Epidermal melanocyte (primary cell): ENCODE measurements around the gene MKNK2.
"Not testable (repeated sequence)": the region's sequence is repeated elsewhere in the genome, so short reads cannot be mapped to it uniquely, and the experiment has no call there.

ENCODE experiments used
- DNase-seq: peaks from one replicate; pipeline ENCODE4 v3.0.0; 2011; ENCODE audit warnings: low spot score; ENCODE audit not compliant: insufficient read length

MKNK2 gene

DNA sequence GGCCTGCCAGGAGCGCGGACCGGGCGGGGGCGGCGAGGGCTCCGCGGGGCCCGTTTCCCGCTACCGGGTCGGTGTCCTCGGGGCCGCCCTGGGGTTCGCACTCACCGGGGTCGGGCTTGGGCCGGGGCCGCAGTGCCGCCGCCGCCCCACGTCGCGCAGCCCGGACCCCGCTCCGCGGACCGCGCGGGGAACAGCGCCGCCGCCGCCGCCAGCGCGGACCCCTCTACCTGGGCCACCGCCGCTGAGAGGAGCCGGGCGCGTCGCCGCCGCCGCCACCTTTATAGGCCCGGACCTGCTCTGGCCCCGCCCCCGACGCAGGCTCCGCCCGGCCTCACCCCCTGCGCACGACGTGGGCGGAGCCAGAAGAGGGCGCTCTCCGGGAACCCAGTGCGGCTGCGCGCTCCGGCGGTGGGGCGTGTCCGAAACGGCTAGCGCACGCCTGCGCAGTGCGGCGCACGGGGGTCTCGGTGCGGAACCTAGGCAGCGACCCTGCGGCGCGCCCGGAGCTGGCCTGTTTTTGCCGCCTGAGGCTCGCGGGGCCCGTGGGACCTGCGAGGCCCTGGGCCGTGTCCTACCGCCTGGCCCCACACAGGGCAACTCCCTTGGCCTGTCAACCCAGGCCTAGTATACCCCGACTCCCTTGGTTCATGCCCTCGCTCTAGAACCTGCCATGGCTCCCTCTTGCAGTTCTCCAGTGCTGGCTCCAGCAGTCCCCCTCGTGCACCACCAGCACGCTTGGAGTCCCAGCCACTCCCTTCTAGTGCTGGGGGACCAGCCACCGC, at the start of gene MKNK2:
MKNK2 (minus strand) TSS at position 254 of the 782 bp plus-strand sequence. CDS start 393 bp downstream, outside the sequence.
- DNase-seq, result peak; percentile 92

DNA sequence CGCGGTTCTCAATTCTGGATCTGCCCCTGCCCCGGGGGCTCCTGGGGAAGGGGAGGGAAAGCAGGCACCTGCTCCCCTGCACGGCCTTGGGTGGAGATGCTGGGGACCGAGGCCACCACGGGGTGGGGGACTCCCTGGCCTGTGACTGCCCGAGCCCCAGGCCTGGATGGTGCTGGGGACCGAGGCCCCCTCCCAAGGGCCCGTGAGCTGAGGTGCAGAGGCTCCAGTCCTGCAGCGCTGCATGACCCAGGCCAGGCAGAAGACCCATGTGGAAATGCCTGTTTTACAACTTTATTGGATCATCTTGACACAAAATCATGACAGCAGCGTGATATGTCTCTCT, 49.6 kb upstream of the MKNK2 start:
- no peak for DNase-seq

DNA sequence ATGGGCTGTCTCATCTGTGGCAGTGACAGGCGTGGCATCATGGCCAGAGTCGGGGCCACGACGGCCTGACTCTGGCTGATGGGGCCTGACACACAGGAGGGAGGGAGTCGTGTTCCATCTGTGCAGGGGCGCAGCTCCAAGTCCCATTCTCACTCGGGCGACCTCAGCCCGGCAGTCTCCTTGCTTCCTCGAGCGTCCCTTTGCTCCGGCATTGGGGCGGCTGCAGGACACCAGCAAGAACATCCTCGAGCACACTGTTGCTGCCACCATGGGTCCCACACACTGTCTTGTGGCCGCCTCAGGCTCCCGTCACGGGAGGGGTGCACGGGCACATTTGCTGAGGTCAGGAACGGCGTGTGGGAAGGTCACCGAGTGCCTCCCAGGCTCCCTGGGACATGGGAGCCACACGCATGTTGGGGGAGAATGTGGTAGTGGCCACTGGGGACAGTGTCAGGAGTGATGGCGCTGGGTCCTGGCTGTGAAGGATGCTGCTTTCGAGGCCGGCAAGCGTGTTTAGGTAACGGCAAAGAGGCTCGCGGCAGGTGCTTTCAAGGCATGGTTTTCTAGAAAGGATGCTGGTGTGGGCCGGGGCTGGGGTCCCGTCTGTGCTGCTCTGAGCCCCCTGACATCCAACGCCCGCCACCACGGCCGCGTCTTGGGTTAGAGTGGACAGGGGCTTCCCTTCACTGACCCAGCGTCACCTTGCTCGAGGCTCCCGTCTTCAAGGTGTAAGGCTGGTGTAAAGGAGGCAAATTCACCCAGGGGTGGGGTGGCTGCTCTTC, 49.1 kb upstream of the MKNK2 start:
- no peak for DNase-seq

DNA sequence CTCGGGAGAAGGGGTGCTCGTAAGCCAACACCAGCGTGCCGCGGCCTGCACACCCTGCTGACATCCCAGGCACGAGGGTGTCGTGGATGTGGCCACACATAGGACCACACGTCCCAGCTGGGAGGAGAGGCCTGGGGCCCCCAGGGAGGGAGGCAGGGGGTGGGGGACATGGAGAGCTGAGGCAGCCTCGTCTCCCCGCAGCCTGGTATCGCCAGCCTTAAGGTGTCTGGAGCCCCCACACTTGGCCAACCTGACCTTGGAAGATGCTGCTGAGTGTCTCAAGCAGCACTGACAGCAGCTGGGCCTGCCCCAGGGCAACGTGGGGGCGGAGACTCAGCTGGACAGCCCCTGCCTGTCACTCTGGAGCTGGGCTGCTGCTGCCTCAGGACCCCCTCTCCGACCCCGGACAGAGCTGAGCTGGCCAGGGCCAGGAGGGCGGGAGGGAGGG, 48.0 kb upstream of the MKNK2 start:
- DNase-seq, result no peak

DNA sequence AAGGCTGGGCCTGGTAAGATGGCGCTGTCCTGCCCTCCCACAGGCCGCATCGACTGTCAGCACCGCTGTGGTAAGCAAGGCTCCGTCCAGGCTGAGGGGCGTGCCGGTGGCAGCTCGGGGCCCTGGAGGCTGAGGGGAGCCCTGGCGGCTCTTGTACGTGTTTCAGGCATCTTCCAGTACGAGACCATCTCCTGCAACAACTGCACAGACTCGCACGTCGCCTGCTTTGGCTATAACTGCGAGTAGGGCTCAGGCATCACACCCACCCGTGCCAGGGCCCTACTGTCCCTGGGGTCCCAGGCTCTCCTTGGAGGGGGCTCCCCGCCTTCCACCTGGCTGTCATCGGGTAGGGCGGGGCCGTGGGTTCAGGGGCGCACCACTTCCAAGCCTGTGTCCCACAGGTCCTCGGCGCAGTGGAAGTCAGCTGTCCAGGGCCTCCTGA, 46.9 kb upstream of the MKNK2 start:
- DNase-seq, result no peak

DNA sequence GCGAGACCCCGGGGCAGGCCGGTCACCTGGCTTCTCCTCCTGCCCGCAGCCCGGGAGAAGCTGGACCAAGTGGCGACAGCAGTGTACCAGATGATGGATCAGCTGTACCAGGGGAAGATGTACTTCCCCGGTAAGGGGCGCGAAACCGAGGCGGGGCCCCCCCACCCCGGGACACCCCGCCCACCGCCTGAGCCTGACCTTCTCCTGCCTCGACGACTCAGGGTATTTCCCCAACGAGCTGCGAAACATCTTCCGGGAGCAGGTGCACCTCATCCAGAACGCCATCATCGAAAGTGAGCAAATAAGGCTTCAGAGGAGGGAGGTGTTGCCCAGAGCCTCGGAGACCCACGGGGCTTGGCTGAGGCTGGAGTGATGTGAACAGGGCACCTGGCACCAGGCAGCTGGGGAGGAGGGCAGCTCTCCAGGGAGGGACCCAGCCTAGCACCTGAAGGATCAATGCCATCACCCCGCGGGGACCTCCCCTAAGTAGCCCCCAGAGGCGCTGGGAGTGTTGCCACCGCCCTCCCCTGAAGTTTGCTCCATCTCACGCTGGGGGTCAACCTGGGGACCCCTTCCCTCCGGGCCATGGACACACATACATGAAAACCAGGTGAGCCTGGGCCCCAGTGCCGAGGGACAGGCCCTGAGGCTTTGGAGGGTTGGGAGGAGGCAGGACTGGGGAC, 46.3 kb upstream of the MKNK2 start:
- no peak for DNase-seq

DNA sequence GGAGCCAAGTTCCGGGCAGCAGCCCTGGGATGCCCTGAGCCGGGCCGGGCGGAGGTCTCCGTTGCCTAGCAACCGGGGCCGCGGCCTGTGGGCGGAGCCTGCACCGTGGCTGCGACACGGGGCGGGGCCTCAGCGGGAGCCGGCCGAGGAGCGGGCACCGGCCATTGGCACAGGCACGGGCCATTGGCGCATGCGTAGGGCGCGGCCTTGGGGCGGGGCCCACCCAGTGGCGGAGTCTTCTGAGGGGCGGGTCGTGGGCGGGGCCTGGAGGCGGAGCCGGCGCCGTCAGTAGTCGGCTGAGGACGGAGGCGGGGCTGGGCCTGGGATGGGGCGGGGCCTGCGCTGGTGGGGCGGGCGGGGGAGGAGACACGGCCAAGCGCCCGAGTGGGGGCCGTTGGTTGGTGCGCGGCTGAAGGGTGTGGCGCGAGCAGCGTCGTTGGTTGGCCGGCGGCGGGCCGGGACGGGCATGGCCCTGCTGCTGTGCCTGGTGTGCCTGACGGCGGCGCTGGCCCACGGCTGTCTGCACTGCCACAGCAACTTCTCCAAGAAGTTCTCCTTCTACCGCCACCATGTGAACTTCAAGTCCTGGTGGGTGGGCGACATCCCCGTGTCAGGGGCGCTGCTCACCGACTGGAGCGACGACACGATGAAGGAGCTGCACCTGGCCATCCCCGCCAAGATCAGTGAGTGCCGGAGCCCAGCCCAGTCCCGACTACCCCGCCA, 45.6 kb upstream of the MKNK2 start, which contains the start of gene IZUMO4:
IZUMO4 (plus strand) TSS at position 436 of the 723 bp plus-strand sequence; CDS start at position 467, 31 bp downstream.
- peak; percentile 98 for DNase-seq

DNA sequence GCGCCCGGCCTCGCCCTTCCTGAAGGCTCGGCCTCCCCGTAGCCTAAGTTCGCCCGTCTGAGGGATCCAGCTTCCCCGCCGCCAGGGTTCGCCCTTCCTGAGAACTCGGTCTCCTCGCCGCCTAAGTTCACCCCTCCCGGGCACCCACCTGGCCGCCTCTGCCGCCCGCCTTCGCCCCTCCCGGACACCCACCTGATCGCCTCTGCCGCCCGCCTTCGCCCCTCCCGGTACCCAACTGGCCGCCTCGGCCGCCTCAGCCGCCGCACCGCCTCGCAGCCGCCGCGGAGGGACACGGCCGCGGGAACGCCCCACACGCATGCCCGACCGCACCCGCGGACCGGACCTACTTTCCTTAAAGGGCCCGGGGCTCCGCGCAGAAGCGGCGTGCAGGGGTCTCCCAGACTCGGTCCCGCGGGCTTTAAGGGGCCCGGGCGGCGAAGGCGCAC, 45.0 kb upstream of the MKNK2 start, which contains the start of gene MOB3A:
MOB3A (minus strand) TSS at position 293 of the 446 bp plus-strand sequence. CDS start 17,766 bp downstream, outside the sequence.
- DNase-seq, result peak; percentile 92

DNA sequence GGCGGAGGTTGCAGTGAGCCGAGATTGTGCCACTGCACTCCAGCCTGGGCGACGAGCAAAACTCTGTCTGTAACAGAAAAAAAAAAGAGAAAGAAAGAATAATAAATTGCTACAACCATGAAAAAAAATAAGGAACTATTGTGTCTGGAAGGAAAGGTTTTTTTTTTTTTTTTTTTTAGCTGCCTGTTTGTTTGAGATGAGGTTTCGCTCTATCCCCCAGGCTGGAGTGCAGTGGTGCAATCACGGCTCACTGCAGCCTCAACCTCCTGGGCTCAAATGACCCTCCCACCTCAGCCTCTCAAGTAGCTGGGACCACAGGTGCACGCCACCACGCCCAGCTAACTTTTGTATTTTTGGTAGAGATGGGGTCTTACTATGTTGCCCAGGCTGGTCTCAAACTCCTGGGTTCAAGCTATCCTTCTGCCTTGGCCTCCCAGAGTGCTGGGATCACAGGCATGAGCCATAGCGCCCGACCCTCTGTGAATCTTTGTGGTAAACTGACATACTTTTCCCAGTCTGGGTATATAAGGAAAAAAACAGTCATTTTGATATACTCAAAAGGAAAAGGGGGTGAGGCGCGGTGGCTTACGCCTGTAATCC, 41.0 kb upstream of the MKNK2 start:
- DNase-seq, result not testable (repeated sequence)

DNA sequence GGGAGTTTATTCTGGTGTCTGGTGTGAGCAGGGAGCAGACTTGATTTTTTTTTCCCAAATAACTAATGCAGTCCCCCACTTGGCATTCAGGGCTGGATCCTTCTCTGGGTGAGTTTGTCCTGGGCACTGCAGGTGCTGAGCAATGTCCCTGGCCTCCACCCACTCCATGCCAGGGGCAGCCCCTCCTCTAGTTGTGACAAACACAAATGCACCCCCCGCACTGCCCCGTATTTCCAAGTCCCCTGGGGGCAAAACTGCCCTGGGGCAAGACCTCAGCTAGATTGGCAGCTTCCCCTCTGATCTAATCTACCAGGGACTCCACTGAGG, 38.6 kb upstream of the MKNK2 start:
- DNase-seq, result no peak

DNA sequence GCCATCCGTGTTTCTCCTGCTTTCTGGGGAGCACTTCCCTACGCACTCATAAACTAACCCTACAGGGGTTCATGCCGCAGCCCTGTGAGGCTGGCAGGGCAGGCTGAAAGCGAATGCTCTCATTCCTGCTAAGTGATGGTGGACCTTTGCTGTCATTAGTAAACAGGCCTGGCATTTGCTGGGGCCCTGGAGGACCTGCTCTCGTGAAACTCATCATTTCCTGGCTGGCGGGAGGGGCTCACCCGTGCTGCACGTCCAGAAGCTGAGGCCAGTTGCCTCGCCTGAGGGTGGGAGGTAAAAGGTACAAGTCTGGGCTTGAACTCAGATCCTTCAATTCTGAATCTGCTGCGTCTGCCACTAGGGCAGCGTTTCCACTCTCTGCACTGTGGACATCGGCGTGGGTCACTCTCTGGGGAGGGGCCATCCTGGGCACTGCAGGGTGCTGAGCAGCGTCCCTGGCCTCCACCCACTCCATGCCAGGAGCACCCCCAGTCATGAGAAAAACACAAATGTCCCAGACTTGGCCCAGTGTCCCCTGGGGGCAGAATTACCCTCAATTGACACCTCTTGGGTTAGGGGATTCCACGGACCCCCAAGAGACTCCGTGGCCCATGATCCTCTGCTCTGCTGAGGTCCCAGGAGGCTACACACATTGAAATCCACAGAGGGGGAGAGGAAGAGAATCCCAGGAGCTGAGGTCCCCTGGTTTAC, 38.1 kb upstream of the MKNK2 start:
- DNase-seq, result no peak

DNA sequence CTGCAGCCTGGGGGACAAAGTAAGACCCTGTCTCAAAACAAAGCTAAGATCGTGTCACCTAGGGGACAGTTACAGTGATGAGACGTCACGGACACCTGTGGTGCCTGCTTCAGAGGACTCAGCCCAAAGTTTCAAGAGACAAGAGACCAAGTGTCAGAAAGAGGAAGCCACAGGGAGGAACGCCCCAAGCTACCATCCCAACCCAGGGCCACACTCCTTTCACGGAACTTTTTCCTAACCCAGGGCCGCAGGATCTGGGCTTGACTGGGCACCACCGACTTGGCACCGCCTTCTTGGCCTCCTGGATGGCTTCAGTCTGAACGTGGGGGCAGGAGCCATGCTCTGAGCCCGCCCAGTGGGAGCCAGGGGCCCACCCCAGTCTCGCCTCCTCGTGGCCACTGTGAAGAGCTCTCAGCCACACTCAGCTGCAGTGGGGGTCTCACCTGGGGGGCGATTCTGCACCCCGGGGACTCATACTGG, 36.6 kb upstream of the MKNK2 start:
- DNase-seq, result no peak

DNA sequence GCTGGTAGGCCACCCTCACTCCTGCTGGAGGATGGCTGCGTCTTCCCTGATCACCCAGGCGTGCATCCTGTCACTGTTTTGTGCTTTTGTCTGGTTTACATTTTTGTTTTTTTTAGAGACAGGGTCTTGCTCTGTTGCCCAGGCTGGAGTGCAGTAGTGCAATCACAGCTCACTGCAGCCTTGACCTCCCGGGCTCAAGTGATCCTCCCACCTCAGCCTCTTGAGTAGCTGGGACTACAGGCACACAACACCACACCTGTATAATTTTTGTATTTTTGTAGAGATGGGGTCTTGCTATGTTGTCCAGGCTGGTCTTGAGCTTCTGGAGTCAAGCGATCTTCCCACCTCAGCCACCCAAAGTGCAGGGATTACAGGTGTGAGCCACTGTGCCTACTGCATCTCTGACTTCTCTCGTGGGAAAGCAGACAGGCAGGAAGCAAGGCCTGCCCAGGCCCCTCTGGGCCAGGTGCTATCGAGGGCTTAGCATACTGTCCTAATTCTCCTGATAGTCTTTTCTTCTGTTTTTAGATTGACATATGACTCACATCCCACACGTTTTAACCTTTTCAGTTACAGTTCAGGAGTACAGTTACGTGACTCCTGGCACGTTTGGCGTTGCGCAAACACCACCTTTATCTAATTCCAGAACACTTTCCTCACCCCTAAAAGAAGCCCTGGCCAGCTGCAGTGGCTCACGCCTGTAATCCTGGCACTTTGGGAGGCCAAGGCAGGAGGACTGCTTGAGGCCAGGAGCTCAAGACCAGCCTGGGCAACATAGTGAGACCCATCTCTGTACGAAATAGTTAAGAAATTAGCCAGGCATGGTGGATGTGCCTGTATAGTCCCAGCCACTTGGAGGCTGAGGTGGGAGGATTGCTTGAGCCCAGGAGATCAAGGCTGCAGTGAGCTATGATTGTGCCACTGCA, 35.9 kb upstream of the MKNK2 start:
- not testable (repeated sequence) for DNase-seq

DNA sequence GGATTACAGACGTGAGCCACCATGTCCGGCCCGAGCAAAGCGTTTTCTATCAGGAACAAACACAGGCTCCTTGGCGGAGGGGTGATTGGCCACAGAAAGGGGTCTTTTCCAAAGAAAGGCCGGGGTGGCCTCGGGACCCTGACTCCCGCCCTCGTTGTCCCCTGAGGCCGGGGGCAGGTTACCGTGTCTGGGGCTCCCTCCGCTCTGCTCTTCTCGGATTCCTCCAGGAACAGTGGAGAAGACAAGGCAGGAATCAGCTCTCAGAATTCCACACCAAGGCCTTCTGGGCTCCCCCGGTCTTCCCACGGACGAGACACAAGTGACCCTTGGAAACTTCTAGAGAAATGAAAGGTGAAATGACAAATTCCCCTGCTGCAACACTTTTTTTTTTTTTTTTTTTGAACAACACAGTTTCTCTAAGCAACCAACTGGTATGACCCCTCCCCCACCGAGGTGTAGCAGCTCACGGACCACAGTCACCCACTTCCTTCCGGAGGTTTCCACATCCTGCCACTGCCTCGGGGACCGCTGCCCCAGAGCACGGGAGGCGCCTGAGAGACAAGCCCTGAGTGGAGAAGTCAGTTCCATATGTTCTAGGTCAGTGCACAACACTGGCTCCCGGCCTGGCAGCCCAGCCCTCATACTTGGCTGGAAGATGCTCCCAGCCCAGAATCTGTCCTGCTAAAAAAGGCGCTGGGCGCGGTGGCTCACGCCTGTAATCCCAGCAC, 34.1 kb upstream of the MKNK2 start:
- DNase-seq, result peak; percentile 46

DNA sequence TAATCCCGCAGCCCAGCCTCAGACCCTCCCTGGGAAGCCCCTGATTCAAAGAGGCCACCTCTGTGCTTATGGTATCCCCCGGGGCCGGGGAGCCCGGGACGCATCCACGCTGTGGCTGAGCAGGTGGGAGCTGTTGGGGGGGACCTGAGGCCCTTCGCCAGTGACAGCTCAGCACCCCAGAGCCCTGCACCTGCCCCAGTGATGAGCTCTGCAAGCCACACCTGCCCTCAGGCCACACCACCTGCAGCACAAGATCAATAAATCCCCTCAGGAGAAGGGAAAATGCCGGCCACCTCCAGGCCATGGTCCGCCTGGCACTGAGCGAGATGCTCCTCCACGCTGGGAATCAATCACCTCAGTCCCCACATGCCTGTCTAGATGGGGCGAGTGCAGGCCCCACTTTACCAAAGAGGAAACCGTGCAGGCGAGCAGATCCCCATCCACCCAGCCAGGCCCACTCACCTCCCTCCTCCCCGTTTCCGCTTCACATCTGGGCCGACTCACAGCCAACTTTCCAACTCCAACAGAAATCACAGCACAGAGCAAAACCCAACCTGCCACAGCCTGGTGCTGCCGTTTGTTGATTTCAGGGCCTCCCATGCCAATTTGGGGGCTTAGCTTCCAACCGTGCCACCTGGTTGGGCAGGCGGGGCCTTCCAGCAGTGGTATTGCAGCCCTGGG, 32.3 kb upstream of the MKNK2 start:
- DNase-seq, result no peak

DNA sequence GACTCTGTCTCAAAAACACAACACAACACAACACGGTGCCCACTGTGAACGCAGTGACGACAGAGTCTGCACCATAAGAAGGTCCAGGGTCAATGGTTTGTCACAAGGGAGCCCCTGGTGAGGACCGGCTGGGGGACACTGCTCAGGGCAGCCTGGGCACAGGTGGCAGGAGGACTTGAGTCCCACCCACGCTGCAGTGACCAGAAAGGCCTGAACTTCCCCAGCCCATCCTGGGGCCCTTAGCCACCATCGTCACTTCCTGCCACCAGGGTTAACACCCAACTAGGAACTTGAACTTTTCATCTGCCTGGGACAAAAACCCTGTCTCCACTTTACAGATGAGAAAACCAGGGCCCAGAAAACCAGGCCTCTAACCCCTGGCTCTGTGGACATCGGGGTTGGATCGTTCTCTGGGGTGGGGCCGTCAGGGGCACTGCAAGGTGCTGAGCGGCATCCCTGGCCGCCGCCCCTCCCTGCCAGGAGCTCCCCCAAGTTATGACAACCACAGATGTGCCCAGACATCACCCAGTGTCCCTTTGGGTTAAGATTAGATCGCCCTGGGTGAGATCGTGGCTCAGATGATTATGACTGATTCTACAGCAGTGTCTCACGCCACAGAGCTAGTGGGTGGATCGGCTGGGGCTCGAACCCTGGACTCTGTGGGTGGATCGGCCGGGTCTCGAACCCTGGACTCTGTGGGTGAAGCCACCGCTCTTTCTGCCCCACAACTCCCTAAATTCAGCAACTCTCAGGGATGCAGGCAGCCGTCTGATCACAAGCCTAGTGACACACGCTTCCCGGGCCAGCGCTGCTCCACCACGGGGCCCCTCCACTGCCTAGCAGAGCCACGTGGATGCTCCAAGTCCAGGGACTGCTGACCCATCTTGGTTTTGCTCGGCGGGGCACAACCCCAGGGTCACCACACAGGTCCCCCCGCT, 31.1 kb upstream of the MKNK2 start:
- DNase-seq, result no peak
